ENCODE measurements around the gene KIAA1328.

DNA sequence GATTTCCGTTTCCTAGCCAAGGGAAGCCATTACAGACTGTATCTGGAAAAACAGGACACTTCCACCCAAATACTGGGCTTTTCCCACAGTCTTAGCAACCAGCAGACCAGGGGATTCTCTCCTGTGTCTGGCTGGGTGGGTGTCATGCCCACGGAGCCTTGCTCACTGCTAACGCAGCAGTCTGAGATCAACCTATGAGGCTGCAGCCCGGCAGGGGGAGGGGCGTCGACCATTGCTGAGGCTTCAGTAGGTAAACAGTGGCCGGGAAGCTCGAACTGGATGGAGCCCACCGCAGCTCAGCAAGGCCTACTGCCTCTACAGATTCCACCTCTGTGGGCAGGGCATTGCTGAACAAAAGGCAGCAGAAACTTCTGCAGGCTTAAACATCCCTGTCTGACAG lies 131.1 kb downstream of the KIAA1328 start:
- TF ChIP-seq, protein P1, sequence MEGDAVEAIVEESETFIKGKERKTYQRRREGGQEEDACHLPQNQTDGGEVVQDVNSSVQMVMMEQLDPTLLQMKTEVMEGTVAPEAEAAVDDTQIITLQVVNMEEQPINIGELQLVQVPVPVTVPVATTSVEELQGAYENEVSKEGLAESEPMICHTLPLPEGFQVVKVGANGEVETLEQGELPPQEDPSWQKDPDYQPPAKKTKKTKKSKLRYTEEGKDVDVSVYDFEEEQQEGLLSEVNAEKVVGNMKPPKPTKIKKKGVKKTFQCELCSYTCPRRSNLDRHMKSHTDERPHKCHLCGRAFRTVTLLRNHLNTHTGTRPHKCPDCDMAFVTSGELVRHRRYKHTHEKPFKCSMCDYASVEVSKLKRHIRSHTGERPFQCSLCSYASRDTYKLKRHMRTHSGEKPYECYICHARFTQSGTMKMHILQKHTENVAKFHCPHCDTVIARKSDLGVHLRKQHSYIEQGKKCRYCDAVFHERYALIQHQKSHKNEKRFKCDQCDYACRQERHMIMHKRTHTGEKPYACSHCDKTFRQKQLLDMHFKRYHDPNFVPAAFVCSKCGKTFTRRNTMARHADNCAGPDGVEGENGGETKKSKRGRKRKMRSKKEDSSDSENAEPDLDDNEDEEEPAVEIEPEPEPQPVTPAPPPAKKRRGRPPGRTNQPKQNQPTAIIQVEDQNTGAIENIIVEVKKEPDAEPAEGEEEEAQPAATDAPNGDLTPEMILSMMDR (conservative IDR thresholded peaks at IDR 0.05 in 1 of 2, IDR thresholded peaks at IDR 0.05 in 1 of 2; ENCODE audit: extremely low read depth in 1 of 2, insufficient read depth in 1 of 2, low read depth in 1 of 2, low read length in 2 of 2), result no peak
- no peak for TF ChIP-seq EZH2 (IDR thresholded peaks at IDR 0.05; ENCODE audit: borderline replicate concordance, low read length)

All from mammary epithelial cell (primary cell).